ENCODE results near the gene ATP6V0E1.

- TF ChIP-seq CTCF (IDR thresholded peaks at IDR 0.05; ENCODE audit: extremely low read depth in 1 of 2, insufficient read depth in 1 of 2, low read depth in 1 of 2, low read length in 2 of 2) (no peak), POLR2AphosphoS5 (IDR thresholded peaks at IDR 0.05; ENCODE audit: insufficient read depth, low read depth, low read length) (no peak), FOS (IDR thresholded peaks at IDR 0.05; ENCODE audit: borderline replicate concordance, insufficient read depth, low read length) (no peak), EZH2 (IDR thresholded peaks at IDR 0.05; ENCODE audit: borderline replicate concordance, low read depth, low read length, severe bottlenecking) (no peak), POLR2A (IDR thresholded peaks at IDR 0.05; ENCODE audit: low read depth, low read length) (no peak), JUN (IDR thresholded peaks at IDR 0.05; ENCODE audit: borderline replicate concordance, insufficient read depth, insufficient read length, low read depth) (no peak)
Measured at GRCh38 chr5:173018358-173018757, 34.8 kb downstream of the ATP6V0E1 start.

Data from endothelial cell of umbilical vein (primary cell).